ENCODE results near the gene MMP24.
"Not testable (repeated sequence)": the region's sequence is repeated elsewhere in the genome, so short reads cannot be mapped to it uniquely, and the experiment has no call there.

MMP24 gene

DNA sequence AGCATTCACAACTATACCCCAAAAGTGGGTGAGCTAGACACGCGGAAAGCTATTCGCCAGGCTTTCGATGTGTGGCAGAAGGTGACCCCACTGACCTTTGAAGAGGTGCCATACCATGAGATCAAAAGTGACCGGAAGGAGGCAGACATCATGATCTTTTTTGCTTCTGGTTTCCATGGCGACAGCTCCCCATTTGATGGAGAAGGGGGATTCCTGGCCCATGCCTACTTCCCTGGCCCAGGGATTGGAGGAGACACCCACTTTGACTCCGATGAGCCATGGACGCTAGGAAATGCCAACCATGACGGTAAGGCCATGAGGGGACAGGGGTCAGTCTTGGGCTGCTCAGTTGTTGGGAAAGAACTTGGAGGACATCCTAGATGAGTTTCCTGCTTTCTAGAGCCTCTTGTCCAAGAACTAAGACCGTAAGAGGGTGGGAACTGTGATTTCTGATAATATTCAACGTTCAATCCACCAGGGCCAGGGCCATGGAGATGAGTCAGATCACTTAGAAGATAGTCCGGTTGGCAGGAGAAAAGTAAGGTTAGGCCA is 28.0 kb downstream of the MMP24 start:
- no peak for DNase-seq
- H3K4me1 ChIP-seq: peaks cover 0 to 8% (median 2%) of the 10 kb centered on the region in 4 donors
- TF ChIP-seq CTCF (IDR thresholded peaks at IDR 0.05): no peak
- H3K9me3 ChIP-seq: no peaks in the 10 kb centered on the region
- no peaks in the 10 kb centered on the region for H3K27me3 ChIP-seq
- no peak overlapping the region for H3K4me3 ChIP-seq
- intact Hi-C loops (cut with DNase I; ENCODE audit: low total_unique reads): no loop called here
- H3K27ac ChIP-seq: no peak overlapping the region
- peaks cover 0 to 12% (median 0%) of the 10 kb centered on the region in 3 donors for H3K36me3 ChIP-seq

GRCh38 chr20:35257175-35257909 is 30.9 kb downstream of the MMP24 start:
- Histone ChIP-seq H3K4me1 (peaks cover 0 to 13% (median 2%) of the 10 kb centered on the region in 4 donors), H3K4me3 (no peak overlapping the region), H3K27me3 (no peaks in the 10 kb centered on the region), H3K36me3 (peaks cover 0 to 9% (median 0%) of the 10 kb centered on the region in 3 donors), H3K9me3 (no peaks in the 10 kb centered on the region), H3K27ac (no peak overlapping the region)
- TF ChIP-seq CTCF (IDR thresholded peaks at IDR 0.05): no peak
- intact Hi-C loops (cut with DNase I; ENCODE audit: low total_unique reads): no loop called here
- DNase-seq: no peak

GRCh38 chr20:35260426-35260825 is 33.9 kb downstream of the MMP24 start:
- Histone ChIP-seq H3K4me1 (peaks cover 0 to 27% (median 12%) of the 10 kb centered on the region in 4 donors), H3K27ac (no peak overlapping the region), H3K36me3 (peaks cover 6 to 16% (median 7%) of the 10 kb centered on the region in 3 donors), H3K27me3 (no peaks in the 10 kb centered on the region), H3K9me3 (no peaks in the 10 kb centered on the region), H3K4me3 (no peak overlapping the region)
- TF ChIP-seq CTCF (IDR thresholded peaks at IDR 0.05): no peak
- intact Hi-C loops (cut with DNase I; ENCODE audit: low total_unique reads): no loop called here
- DNase-seq: no peak

- peaks cover 13 to 28% (median 18%) of the 10 kb centered on the region in 3 donors for H3K36me3 ChIP-seq
- H3K27me3 ChIP-seq; H3K4me3 ChIP-seq; H3K9me3 ChIP-seq; DNase-seq; intact Hi-C loops (cut with DNase I; ENCODE audit: low total_unique reads); H3K27ac ChIP-seq: not testable (repeated sequence)
- H3K4me1 ChIP-seq: peaks cover 0 to 25% (median 12%) of the 10 kb centered on the region in 4 donors
These were observed 35.8 kb downstream of the MMP24 start for GRCh38 chr20:35262321-35262720.

DNA sequence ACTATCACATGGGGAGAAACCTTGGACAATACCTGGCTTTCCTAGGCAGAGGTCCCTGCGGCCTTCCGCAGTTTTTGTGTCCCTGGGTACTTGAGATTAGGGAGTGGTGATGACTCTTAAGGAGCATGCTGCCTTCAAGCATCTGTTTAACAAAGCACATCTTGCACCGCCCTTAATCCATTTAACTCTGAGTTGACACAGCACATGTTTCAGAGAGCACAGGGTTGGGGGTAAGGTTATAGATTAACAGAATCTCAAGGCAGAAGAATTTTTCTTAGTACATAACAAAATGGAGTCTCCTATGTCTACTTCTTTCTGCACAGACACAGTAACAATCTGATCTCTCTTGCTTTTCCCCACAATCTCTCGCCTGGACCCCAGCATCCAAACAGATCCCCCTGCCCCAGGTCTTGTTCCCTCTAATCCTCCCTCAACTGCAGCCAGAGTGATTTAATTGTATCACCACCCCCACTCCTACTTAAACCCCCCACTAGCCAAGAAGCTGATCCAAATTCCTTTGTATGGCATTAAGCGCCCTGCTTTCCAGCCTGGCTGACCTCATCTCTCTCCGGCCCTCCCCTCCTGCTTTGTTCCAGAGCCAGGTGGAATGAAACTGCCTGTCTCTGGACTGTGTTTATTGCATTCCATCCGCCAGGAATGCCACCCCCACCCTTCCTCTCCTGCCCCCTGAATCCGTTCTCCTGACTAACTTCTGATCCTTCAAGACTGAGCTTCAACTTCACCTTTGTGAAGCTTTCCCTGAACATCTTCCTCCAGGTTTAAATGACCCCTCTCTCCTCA is 36.4 kb downstream of the MMP24 start:
- Histone ChIP-seq H3K36me3 (peaks cover 14 to 34% (median 24%) of the 10 kb centered on the region in 3 donors), H3K4me1 (peaks cover 0 to 19% (median 10%) of the 10 kb centered on the region in 4 donors)
- H3K27ac ChIP-seq; H3K9me3 ChIP-seq; H3K27me3 ChIP-seq; DNase-seq; intact Hi-C loops (cut with DNase I; ENCODE audit: low total_unique reads); H3K4me3 ChIP-seq: not testable (repeated sequence)

- Histone ChIP-seq H3K27ac (no peak overlapping the region), H3K4me3 (no peak overlapping the region), H3K4me1 (peaks cover 0 to 19% (median 10%) of the 10 kb centered on the region in 4 donors), H3K36me3 (peaks cover 14 to 40% (median 29%) of the 10 kb centered on the region in 3 donors), H3K27me3 (no peaks in the 10 kb centered on the region), H3K9me3 (no peaks in the 10 kb centered on the region)
- no peak for DNase-seq
- no peak for TF ChIP-seq CTCF (IDR thresholded peaks at IDR 0.05)
- intact Hi-C loops (cut with DNase I; ENCODE audit: low total_unique reads): no loop called here
These were observed 37.2 kb downstream of the MMP24 start for GRCh38 chr20:35263532-35264341.

Data from tibial artery (tissue), 4 donors.